CD14-positive monocyte (primary cell): ENCODE results near the gene SLC9A9. TPM values are rescaled to one million over a fixed set of nuclear protein-coding genes. Genes with fewer than 3 reads are reported as not detected.

ENCODE experiments used
- DNase-seq, 3 donors: peaks; one replicate each; pipeline ENCODE4 v3.0.0-alpha.2; 2011 to 2022
- H2AFZ ChIP-seq: 2 replicates; pipeline ENCODE4 v1.6.0; 2012; ENCODE audit warnings: mild to moderate bottlenecking, low read depth, low read length, inconsistent platforms; ENCODE audit not compliant: insufficient read depth, poor library complexity, severe bottlenecking
- H3K27ac ChIP-seq, 2 donors: 1 replicate in 1 of 2; 2 replicates in 1 of 2; pipeline ENCODE4 v1.5.1; 2012 to 2013; ENCODE audit warnings: low read length in 2 of 2, control low read depth in 1 of 2, inconsistent platforms in 1 of 2, low read depth in 1 of 2, mild to moderate bottlenecking in 1 of 2
- H3K27me3 ChIP-seq, 2 donors: one replicate each; pipeline versions ENCODE4 v1.6.0 to v1.6.1; 2011 to 2013; ENCODE audit warnings: low read length in 2 of 2; ENCODE audit not compliant: control insufficient read depth in 2 of 2, insufficient read depth in 2 of 2
- H3K36me3 ChIP-seq, 2 donors: replicated peaks in 1 of 2; 1 replicate in 1 of 2; 2 replicates in 1 of 2; pipeline versions ENCODE4 v1.5.1 to v1.6.1; 2012 to 2013; ENCODE audit warnings: low read length in 2 of 2, control low read depth in 1 of 2, inconsistent platforms in 1 of 2, mild to moderate bottlenecking in 1 of 2; ENCODE audit not compliant: insufficient read depth in 2 of 2, control insufficient read depth in 1 of 2
- H3K4me1 ChIP-seq, 2 donors: 1 replicate in 1 of 2; 2 replicates in 1 of 2; pipeline versions ENCODE4 v1.5.1 to v1.6.1; 2012 to 2013; ENCODE audit warnings: low read length in 2 of 2, control low read depth in 1 of 2, inconsistent platforms in 1 of 2, mild to moderate bottlenecking in 1 of 2, moderate library complexity in 1 of 2; ENCODE audit not compliant: insufficient read depth in 2 of 2, control insufficient read depth in 1 of 2
- H3K4me2 ChIP-seq: replicated peaks from 2 replicates; pipeline ENCODE3; 2012; ENCODE audit warnings: low read length, moderate library complexity, mild to moderate bottlenecking; ENCODE audit not compliant: poor library complexity, severe bottlenecking; ENCODE audit errors: extremely low read depth
- H3K4me3 ChIP-seq, 3 experiments: fragments of 200-600 bp in 1 of 3; sonication (generic) in 1 of 3; replicated peaks in 1 of 3; 1 replicate in 2 of 3; 2 replicates in 1 of 3; pipeline ENCODE4 v1.5.1; 2011 to 2013; ENCODE audit warnings: low read length in 3 of 3, mild to moderate bottlenecking in 3 of 3, control low read depth in 2 of 3, low read depth in 2 of 3, inconsistent platforms in 1 of 3, moderate library complexity in 1 of 3
- H3K79me2 ChIP-seq: 2 replicates; pipeline ENCODE4 v1.6.0; 2012; ENCODE audit warnings: mild to moderate bottlenecking, control low read depth, inconsistent platforms, low read length, moderate library complexity; ENCODE audit not compliant: insufficient read depth
- H3K9ac ChIP-seq: 2 replicates; pipeline ENCODE4 v1.6.0; 2017; ENCODE audit warnings: low read length, mild to moderate bottlenecking; ENCODE audit not compliant: insufficient read depth, poor library complexity, severe bottlenecking
- H3K9me3 ChIP-seq, 2 donors: replicated peaks in 1 of 2; 1 replicate in 1 of 2; 2 replicates in 1 of 2; pipeline versions ENCODE4 v1.5.1 to v1.6.1; 2012 to 2013; ENCODE audit warnings: low read length in 2 of 2, control low read depth in 1 of 2; ENCODE audit not compliant: control insufficient read depth in 1 of 2, insufficient read depth in 1 of 2
- H4K20me1 ChIP-seq: 2 replicates; pipeline ENCODE4 v1.6.0; 2012; ENCODE audit warnings: mild to moderate bottlenecking, low read length, control low read depth, moderate library complexity; ENCODE audit not compliant: insufficient read depth
- H3K27ac Mint-ChIP-seq, 7 donors: one replicate each; pipeline ENCODE4 v1.8.0; 2020; ENCODE audit warnings: mild to moderate bottlenecking in 7 of 7, mixed read lengths in 7 of 7, moderate library complexity in 6 of 7, inconsistent platforms in 2 of 7
- H3K27me3 Mint-ChIP-seq, 3 donors: one replicate each; pipeline ENCODE4 v1.8.0; 2021 to 2022; ENCODE audit warnings: low read depth in 3 of 3, mild to moderate bottlenecking in 3 of 3, mixed read lengths in 3 of 3, moderate library complexity in 3 of 3, inconsistent platforms in 1 of 3
- H3K36me3 Mint-ChIP-seq, 2 donors: one replicate each; pipeline ENCODE4 v1.8.0; 2020; ENCODE audit warnings: mixed read lengths in 2 of 2, inconsistent platforms in 1 of 2, mild to moderate bottlenecking in 1 of 2
- H3K4me1 Mint-ChIP-seq: one replicate; pipeline ENCODE4 v1.8.0; 2020; ENCODE audit warnings: mild to moderate bottlenecking, mixed read lengths
- H3K4me3 Mint-ChIP-seq, 2 donors: one replicate each; pipeline ENCODE4 v1.8.0; 2020; ENCODE audit warnings: mild to moderate bottlenecking in 2 of 2, mixed read lengths in 2 of 2, moderate library complexity in 1 of 2
- H3K9me3 Mint-ChIP-seq, 7 donors: one replicate each; pipeline ENCODE4 v1.8.0; 2020 to 2022; ENCODE audit warnings: mixed read lengths in 7 of 7, mild to moderate bottlenecking in 6 of 7, moderate library complexity in 6 of 7, inconsistent platforms in 2 of 7
- CTCF ChIP-seq: fragments of 200-600 bp; IDR thresholded peaks from one replicate; pipeline ENCODE4 v1.8.0; 2022; ENCODE audit warnings: antibody characterized with exemption, mild to moderate bottlenecking
- WGBS: methylation state at CpG from one replicate; pipeline ENCODE4 v1.1.5; 2013; ENCODE audit warnings: missing lambda C conversion rate; ENCODE audit not compliant: insufficient coverage; 5-methylcytosine and 5-hydroxymethylcytosine counted together
- intact Hi-C, 2 donors: fragments of 100-400 bp; cut with micrococcal nuclease; formaldehyde crosslinking; loops; one replicate each; pipeline versions ENCODE4 v1.15.0 to v1.15.1; 2023
- polyA plus RNA-seq, 3 donors: library from polyadenylated mRNA; depleted of rRNA in 1 of 3; unstranded in 2 of 3; stranded (reverse) in 1 of 3; fragments of 300-500 nt in 2 of 3; fragments of >200 nt in 1 of 3; fragmentation: Illumina TruSeq in 2 of 3; gene quantifications; 1 replicate in 2 of 3; 2 replicates in 1 of 3; pipeline ENCODE4 v1.2.3, GENCODE V29; 2012 to 2021

The SLC9A9 gene
- polyA plus RNA-seq, 3 donors, result 14.1 to 32.8 (median 27.0) TPM

- no peak overlapping the region for H3K4me3 ChIP-seq
- peaks cover 0 to 4% (median 0%) of the 10 kb centered on the region in 7 donors for H3K9me3 Mint-ChIP-seq
- peaks cover 0 to 6% of the 10 kb centered on the region in 2 donors for H3K36me3 ChIP-seq
- H3K27ac Mint-ChIP-seq, result peak overlapping the region; percentile 95 to 99 (median 97)
- H3K4me1 ChIP-seq, result peaks cover 26 to 29% of the 10 kb centered on the region in 2 donors
- no peaks in the 10 kb centered on the region for H3K27me3 ChIP-seq
- H3K4me1 Mint-ChIP-seq, result peaks cover 36% of the 10 kb centered on the region
- TF ChIP-seq CTCF, result no peak
- peak overlapping the region; percentile 42 for H3K9ac ChIP-seq
- H3K27me3 Mint-ChIP-seq, result peaks cover 0 to 2% (median 0%) of the 10 kb centered on the region in 3 donors
- H3K9me3 ChIP-seq, result no peaks in the 10 kb centered on the region
- H2AFZ ChIP-seq, result no peak overlapping the region
- no peaks in the 10 kb centered on the region for H3K79me2 ChIP-seq
- peak; percentile 63 to 95 (median 69) for DNase-seq
- no peaks in the 10 kb centered on the region for H4K20me1 ChIP-seq
- WGBS, result 100% methylated on average over 1 of the region's 2 CpGs
- peaks cover 20 to 22% of the 10 kb centered on the region in 2 donors for H3K36me3 Mint-ChIP-seq
- intact Hi-C loops, result loop anchor here in 1 of 2 donors (10.0 kb wide), 1 partner anchor 320 kb away; no protein-coding TSS in a partner anchor
- no peak overlapping the region for H3K4me3 Mint-ChIP-seq
- peak overlapping the region; percentile 85 to 90 for H3K27ac ChIP-seq
- no peak overlapping the region for H3K4me2 ChIP-seq
Observed at GRCh38 chr3:143445118-143445517, 403.1 kb downstream of the SLC9A9 start.

GRCh38 chr3:143443851-143444331, 404.4 kb downstream of the SLC9A9 start:
- H4K20me1 ChIP-seq, result no peaks in the 10 kb centered on the region
- no peak overlapping the region for H2AFZ ChIP-seq
- H3K27me3 ChIP-seq, result no peaks in the 10 kb centered on the region
- H3K79me2 ChIP-seq, result no peaks in the 10 kb centered on the region
- Mint-ChIP-seq H3K4me1 (peaks cover 42% of the 10 kb centered on the region), H3K36me3 (peaks cover 20 to 28% of the 10 kb centered on the region in 2 donors), H3K4me3 (peak overlapping the region; percentile 5 to 51), H3K27ac (peak overlapping the region; percentile 95 to 99 (median 97)), H3K27me3 (peaks cover 0 to 2% (median 0%) of the 10 kb centered on the region in 3 donors), H3K9me3 (peaks cover 0 to 4% (median 0%) of the 10 kb centered on the region in 7 donors)
- peaks cover 0 to 6% of the 10 kb centered on the region in 2 donors for H3K36me3 ChIP-seq
- intact Hi-C loops, result loop anchor here in 1 of 2 donors (10.0 kb wide), 1 partner anchor 319 kb away; no protein-coding TSS in a partner anchor
- H3K4me3 ChIP-seq, result peak overlapping the region in 1 of 3 experiments; percentile 6
- peak overlapping the region; percentile 17 for H3K4me2 ChIP-seq
- DNase-seq, result peak; percentile 97 to 100 (median 99)
- H3K9me3 ChIP-seq, result no peaks in the 10 kb centered on the region
- peak overlapping the region; percentile 42 for H3K9ac ChIP-seq
- peaks cover 26 to 29% of the 10 kb centered on the region in 2 donors for H3K4me1 ChIP-seq
- WGBS, result no CpG with 5 or more reads among the region's 6 CpGs
- H3K27ac ChIP-seq, result peak overlapping the region; percentile 85 to 90
- TF ChIP-seq CTCF, result no peak
